GM19455 (cell line): Measurements from ENCODE around the gene KLHL40.

Experiments
- ATAC-seq: cut with Tn5 transposase; IDR thresholded peaks from one replicate; pipeline ENCODE4 v1.9.1; 2021; ENCODE audit not compliant: unreplicated experiment

KLHL40 gene

DNA sequence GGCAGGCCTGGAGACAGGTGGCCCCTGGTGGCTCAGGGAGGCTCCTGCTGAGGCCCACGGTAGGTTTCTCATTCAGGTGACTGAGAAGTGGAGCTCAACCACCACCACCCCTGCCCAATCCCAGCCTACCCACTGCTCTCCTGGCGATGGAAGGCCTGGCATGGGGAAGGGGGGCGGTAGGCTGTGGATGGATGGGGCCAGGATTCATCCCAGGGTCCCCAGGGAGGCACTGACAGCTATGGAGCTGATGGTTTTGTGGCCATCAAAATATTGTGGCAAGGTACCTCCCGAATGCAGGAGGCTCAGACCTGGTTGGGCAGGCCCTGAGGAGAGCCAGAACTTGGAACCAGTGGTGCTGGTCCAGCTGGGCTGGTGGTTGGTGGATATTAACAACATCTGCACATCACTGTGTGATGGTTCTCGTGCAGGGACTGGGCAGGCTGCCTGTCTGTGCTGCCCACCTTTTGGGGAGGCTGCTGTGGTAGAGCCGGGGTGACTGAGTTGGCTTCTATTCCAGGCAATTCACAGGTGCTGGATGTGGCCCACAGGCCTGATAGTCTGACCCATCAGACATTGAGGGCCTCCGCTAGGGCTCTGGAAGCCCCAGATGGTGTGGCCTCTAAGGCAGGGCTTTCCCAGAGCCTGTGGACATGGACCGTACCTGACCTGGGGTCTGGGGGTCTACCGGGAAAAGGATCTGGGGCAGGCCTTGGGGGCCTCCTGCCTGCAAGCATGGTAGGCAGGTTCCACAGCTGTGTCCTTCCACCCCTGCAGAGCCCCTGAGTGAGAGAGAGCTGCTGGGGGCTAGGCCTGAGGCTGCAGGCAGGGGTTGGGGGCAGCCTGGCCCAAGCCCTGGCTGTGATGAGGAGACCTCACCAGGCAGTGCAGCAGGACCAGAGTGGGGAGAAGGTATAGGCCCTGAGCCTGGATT lies 28.4 kb upstream of the KLHL40 start:
- ATAC-seq: no peak

DNA sequence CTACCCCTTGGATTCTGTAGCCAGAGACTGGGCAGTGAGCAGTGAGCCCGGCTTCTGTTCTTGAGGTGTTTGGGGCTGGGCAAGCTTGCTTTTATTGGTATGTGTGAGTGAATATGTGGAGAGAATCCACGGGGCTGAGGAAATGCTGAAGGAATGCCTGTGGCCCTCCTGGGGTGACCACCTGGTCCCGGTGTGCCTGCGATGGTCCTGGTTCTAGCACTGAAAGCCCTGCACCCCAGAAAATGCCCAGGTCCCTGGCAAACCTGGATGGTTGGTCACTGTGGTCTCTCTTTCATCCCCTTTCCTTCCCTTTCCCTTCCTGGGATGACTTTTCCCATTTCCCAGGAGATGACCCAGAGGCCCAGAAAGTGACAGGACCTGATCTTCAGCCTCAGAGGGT lies 27.7 kb upstream of the KLHL40 start:
- ATAC-seq: no peak

GRCh38 chr3:42658091-42658770 lies 27.1 kb upstream of the KLHL40 start:
- ATAC-seq: no peak

GRCh38 chr3:42658771-42659390 lies 26.5 kb upstream of the KLHL40 start:
- no peak for ATAC-seq

GRCh38 chr3:42659451-42660130 lies 25.7 kb upstream of the KLHL40 start:
- ATAC-seq: no peak

- no peak for ATAC-seq
Observed at GRCh38 chr3:42660131-42660715, 25.1 kb upstream of the KLHL40 start.

GRCh38 chr3:42660898-42661297 lies 24.4 kb upstream of the KLHL40 start:
- no peak for ATAC-seq

GRCh38 chr3:42661593-42662022 lies 23.7 kb upstream of the KLHL40 start:
- ATAC-seq: no peak

DNA sequence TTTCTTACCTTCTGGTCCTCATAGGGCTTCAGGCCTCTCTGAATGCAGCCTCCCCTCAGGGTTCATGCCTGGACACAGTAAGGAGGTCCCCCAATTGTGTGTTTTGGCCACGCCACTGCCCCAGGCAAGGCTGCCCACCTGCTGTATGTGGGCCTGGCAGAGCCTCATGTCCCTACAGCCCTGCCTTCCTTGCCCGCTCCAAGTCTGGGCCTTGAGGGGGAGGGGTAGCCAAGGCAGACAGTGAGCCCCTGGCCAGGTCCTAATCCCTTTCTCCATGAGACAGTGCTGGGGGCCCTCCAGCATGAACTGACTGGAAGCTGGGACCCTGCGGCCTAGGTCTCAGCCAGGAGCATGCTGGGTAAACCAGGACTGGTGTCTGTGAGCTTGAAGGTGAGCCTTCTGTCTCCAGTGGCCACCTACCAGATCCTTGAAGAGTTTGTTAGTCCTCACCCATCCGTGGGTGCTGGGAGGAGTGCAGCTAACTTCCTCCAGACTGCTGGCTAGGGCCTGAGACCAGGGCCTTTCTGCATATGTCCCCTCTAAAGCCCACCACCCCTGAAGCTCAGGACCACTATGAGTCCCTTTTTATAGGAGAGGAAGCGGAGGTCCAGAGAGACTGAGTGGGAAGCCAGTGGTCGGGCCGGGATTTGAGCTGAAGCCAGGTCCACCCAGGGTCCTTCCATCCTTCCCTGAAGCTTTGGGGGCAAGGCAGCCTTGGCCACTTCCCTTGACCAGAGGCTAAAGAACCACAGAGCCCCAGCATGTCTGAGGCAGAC lies 23.1 kb upstream of the KLHL40 start:
- ATAC-seq: no peak

GRCh38 chr3:42662813-42663535 lies 22.4 kb upstream of the KLHL40 start:
- ATAC-seq: no peak

DNA sequence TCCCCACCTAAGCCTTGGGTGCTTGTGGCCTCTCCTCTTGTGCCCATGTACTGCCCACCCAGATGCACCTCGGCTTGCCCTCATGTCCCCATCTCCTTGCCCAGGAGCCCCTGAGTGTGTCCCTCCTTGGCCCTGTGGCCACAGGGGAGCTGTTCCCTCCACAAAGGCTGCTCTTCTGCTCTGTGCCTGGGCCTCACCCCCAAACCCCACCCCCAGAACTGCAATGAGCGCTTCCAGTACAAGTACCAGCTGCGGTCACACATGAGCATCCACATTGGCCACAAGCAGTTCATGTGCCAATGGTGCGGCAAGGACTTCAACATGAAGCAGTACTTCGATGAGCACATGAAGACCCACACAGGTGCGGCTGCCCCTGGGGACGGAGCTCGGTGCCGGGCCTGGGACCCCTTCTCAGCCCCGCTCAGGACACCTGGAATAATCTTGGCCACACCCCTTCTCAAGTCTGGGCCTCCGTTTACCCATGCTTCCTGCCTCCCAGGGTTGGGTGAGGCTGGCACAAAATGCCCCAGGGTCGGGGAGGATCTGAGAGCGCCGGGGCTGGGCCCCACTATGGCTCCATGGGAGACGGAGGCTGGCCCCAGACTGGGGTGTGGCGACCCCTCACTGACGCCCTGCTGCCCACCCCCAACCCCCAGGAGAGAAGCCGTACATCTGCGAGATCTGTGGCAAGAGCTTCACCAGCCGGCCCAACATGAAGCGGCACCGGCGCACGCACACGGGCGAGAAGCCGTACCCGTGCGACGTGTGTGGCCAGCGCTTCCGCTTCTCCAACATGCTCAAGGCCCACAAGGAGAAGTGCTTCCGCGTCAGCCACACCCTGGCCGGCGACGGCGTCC lies 21.5 kb upstream of the KLHL40 start:
- no peak for ATAC-seq

- no peak for ATAC-seq
Observed at GRCh38 chr3:42664438-42664803, 20.9 kb upstream of the KLHL40 start.

- ATAC-seq: no peak
Observed at GRCh38 chr3:42665050-42665878, 20.1 kb upstream of the KLHL40 start.

- ATAC-seq: no peak
Observed at GRCh38 chr3:42666022-42666421, 19.3 kb upstream of the KLHL40 start.

DNA sequence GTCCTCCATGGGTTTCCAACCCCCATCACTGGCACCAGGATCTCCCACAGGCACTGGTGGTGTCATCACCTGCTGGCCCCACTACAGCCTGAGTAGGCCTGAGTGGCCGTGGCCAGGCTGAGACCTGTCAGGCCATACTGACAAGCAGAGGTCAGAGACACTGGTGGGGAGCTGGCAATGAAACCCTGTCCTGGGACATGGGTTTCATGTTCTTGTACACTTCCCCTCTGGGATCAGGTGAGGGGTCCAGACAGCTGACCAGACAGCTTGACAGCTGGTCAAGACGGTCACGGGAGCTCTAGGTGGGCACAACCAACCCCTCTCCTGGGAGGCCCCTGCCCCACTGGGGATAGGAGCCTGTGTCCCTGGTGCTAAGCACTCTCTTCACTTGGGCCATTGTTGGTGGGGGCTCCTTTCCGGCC lies 18.7 kb upstream of the KLHL40 start:
- ATAC-seq: no peak

DNA sequence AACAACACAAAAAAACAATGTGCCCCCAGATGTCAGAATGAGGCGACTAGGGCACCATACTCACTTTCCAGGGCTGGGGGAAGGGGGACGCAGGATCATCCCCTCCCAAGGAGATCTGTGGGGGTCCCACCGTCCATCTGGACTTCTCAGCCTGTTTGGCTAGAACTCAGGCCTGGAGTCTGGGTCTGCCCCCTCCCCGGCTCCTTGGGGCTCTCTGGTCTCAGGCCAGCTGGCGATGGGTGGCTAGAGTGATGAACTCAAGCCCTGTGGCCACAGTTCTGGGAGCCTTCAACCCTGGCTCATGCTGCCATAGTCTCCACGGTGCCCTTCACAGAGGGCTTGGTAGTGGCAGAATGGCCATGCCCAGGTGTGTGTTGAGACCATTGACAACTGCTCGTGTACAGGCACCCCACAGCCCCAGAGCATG lies 18.2 kb upstream of the KLHL40 start:
- ATAC-seq: no peak

DNA sequence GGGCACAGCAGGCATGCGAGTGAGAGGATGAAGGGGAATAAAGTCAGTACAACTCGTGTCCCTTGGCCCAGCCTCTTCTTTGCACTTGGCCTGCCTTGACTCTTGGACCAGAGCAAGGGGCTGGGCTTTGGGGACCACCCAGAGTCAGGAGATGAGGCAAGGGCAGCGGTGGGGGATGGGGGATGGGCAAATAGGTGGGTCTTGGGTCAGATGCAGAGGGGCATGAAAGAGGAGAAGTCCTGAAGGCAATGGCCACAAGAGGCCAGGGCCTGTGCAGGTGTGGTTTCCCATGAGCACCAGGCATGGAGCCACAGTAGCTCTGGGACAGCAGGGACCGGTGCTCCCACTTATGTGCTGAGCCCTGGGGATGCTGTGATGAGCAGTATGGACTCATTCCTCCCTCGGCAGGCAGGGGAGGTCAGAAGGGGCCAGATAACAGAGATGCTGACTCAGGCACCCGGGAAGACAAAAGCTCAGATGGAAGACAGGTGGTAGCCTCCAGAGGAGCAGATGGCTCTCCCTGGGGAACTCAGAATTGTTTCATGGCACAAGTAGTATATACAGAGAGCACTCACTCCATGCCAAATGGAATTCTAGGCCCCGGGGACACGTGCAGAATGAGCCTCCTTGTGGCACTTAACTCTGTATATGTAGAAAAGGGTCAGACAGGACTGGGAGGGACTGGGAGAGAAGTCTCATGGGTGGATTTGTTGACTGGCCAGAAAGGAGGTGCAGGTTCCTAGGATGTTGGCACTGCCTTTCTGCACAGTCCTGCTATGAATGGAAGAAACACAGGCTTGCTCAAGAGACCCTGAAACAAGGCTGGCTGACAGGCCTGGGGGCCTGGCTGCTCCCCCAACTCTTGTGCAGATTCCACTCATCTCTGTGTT lies 17.6 kb upstream of the KLHL40 start:
- ATAC-seq: no peak
